GM18858 (cell line): ENCODE measurements around the gene COA8.

Experiments
- ATAC-seq: cut with Tn5 transposase; IDR thresholded peaks from one replicate; pipeline ENCODE4 v1.9.1; 2021; ENCODE audit not compliant: unreplicated experiment

The COA8 gene

DNA sequence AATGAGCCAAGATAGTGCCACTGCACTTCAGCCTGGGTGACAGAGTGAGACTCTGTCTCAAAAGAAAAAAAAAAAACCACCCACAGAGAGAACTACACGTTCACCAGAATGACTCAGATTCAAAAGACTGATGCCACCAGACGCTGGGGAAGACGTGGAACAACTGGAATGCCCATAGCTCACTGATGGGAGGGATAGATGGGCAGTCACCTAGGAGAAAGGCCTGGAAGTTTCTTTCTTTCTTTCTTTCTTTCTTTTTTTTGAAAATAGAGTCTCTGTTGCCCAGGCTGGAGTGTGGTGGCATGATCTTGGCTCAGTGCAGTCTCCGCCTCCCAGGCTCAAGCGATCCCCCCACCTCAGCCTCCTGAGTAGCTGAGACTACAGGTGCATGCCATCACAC, 56.3 kb downstream of the COA8 start:
- no peak for ATAC-seq

DNA sequence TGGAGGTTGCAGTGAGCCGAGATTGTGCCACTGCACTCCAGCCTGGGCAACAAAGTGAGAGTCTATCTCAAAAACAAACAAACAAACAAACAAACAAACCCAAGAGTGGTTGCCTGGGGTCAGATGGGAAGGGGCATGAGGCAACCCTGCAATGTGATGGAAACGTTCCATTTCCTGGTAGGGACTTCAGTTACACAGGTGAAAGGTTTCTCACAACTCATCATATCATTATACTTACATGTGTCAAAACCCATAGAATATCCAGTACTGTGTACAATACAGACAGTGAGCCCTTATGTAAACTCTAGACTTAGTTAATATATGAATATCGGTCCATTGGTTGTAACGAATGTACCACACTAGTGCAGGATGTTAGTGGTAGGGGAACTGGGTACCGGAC, 59.1 kb downstream of the COA8 start:
- no peak for ATAC-seq

DNA sequence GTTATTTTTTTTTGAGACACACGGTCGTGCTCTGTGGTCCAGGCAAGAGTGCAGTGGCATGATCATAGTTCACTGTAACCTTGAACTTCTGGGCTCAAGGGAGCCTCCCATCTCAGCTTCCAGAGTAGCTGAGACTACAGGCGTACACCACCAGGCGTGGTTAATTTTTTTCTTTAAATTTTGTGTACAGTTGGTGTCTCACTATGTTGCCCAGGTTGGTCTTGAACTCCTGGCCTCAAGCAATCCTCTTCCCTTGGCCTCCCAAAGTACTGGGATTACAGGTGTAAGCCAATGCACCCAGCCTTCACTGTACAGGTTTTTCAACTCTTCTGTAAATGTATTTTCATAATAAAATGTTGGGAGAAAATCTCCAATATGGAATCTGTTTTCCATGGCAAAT, 60.5 kb downstream of the COA8 start:
- ATAC-seq = no peak

DNA sequence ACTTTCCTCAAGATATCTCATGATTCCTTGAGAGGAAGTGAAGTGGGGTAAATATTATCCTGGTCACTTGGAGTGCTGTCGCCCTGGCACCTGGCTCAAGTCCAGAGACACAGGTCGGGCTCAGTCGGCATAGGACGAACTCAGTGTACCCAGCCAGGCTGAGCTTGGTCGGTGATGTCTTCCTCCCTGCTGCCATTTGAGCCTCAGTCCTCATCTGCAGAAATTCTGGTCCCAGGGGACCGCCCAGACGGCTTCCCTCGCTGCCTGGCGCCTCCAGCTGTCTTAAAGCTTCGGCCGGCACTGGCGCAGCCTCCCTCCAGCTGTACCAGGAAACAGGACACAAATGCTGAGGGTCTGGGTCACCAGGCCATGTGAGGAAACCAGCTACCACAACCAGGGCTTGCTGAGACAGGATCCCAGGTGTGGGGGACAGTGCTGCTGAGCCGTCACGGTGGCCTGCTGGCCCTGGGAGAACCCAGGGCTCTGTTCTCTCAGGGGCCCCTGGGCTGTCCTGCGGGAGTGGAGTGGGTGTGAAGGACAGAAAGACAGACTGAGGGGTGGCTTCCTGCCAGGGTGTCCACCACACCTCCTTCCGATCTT, 61.2 kb downstream of the COA8 start:
- no peak for ATAC-seq

DNA sequence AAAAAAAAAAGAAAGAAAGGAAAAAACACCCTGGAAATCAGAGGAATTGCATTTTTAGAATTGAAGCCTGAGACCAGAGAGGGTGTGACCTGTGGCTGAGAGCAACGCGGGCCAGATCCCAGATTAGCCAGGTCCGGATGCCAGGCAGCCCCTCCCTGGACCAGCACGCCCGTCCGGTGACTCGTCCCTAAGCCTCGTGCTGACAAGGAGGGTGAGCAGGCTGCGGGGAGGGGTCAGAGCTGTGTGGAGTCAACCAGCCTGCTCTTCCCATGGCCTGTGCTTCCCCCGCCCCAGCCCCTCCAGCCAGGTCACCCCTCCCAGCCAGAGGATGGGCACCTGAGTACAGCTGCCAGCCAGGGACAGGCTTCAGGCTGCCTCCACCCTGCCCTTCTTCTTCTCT, 62.1 kb downstream of the COA8 start:
- ATAC-seq = no peak

DNA sequence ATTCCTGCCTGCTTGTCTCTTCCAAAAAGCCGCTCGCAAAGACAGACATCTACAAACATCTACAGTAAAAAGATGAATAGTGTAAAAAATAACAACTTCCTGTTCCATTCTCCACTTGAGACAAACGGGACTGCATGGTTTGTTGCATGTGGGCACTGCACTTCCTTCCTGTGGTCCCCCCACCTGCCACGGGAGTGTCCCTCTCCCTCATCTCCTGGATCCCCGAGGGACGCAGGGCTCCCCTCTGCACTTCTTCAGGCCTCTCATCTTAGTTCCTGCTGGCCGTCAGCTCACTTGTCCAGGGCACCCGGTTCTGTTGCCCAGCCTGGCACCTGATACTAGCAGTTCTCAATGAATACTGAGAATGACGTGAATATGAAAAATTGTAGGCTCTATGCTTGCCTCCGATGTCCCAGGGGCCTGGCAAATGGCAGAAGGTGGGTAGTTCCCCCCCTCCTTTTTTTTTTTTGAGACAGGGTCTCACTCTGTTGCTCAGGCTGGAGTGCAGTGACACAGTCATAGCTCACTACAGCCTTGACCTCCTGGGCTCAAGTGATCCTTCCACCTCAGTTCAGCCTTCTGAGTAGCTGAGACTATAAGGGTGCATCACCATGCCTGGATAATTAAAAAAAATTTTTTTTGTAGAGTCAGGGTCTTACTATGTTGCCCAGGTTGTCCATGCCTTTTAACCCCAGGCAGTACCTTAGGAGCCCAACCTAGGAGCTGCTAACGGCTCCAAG, 62.8 kb downstream of the COA8 start:
- ATAC-seq = no peak

DNA sequence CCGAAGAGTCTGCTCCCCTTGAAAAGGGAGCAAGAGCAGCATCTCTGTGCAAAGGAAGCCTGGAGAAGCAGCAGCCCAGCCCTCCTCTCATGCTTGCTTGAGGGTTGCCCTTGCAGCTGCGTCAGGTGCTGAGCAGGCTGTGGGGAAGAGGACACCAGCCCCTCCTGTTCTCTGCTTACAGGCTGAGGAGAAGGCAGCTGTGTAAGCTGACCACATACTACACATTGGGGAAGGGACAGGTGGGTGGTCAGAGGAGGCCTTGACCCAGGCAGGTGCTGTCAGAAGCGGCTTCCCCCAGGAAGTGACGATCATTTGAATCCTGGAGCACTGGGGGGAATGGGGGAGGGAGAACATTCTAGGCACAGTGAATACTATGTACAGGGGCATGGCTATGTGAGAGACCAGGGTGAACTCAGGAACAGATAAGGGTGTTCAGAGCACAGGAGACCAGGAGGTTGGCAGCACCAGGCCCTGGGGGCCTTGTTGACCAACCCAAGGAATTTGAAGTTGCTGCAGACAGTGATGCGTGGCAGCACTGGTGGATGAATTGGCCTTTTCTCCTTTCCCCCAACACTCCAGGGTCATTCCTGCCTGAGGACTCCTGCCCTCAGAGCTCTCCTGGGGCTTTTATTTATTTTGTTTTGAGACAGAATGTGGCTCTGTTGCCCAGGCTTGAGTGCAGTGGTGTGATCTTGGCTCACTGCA, 63.5 kb downstream of the COA8 start:
- no peak for ATAC-seq

DNA sequence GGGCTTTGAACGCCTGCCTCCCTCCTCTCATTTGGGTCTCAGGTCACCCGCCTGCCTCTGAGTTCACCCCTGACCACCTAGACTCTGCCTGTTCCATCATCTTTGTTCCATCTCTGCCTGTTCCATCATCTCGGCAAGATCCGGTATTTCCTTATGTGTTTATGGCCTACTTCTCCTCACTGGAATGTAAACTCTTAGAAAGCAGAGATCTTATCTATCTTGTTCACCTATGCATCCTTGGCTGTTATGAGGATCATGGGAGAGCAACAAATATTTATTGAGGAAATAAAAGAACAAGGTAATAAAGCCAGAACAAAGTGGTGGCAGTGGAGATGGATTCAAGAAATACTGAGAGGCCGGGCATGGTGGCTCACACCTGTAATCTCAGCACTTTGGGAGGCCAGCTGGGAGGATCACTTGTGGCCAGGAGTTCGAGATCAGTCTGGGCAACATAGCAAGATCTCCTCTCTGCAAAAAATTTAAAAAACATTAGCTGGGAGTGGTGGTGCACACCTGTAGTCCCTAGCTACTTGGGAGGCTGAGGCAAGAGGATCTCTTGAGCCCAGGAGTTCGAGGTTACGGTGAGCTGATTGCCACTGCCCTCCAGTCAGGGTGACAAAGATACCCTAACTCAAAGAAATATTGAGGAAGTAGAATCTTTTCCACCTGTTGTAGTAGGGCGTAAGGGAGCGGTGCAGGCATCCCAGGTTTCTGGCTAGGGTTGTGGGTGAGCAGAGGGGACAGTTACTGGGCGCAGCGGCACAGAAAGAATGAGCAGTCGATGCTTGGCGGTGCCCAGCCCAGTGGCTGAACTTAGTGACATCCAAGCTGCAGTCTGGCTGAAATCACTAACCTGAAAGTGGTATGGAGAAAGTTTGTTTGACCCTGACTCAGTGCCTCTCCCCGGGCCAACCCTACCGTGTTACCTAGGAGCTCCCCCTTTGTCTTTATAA, 64.6 kb downstream of the COA8 start:
- ATAC-seq = no peak

DNA sequence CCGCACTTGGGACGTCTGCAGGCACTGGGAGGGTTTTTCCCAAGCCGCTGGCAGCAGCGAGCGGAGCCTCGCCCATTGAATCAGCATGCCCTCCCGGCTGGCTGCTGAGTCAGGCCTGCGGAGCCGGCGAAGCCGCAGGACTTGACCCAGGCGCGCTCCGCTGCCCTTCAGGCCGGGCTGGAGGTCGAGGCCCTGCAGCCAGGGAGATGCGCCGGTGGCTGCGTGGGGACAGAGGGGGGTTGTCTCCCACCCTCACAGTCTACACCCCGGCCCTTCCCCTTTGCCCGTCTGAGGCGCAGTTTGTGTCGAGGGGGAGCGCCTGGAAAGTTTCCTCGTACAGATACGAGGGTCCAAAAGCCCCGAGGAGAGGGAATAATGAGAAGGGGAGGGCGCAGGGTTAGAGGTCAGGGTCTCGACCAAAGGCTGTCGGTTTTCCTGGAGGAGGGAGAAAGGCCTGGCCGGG, 65.5 kb downstream of the COA8 start:
- no peak for ATAC-seq

DNA sequence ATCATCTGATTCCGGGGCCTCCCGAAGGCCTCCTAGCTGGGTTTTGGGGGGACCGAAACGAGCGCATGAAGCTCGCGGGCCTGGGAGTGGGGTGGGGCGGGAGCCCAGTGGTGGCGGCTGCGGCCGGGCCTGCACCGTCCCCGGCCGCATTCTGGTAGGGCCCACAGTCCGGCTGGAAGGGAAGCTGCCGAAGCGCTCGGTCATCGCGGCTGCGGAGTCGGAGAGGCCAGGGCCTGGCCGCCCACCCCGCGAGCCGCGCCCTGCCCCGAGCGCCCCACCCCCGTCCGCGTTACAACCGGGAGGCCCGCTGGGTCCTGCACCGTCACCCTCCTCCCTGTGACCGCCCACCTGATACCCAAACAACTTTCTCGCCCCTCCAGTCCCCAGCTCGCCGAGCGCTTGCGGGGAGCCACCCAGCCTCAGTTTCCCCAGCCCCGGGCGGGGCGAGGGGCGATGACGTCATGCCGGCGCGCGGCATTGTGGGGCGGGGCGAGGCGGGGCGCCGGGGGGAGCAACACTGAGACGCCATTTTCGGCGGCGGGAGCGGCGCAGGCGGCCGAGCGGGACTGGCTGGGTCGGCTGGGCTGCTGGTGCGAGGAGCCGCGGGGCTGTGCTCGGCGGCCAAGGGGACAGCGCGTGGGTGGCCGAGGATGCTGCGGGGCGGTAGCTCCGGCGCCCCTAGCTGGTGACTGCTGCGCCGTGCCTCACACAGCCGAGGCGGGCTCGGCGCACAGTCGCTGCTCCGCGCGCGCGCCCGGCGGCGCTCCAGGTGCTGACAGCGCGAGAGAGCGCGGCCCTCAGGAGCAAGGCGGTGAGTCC, 66.1 kb downstream of the COA8 start, which contains the start of gene KLC1:
KLC1 (plus strand) TSS at position 528 of the 819 bp plus-strand sequence. CDS start 25,354 bp downstream, outside the sequence.
- no peak for ATAC-seq

DNA sequence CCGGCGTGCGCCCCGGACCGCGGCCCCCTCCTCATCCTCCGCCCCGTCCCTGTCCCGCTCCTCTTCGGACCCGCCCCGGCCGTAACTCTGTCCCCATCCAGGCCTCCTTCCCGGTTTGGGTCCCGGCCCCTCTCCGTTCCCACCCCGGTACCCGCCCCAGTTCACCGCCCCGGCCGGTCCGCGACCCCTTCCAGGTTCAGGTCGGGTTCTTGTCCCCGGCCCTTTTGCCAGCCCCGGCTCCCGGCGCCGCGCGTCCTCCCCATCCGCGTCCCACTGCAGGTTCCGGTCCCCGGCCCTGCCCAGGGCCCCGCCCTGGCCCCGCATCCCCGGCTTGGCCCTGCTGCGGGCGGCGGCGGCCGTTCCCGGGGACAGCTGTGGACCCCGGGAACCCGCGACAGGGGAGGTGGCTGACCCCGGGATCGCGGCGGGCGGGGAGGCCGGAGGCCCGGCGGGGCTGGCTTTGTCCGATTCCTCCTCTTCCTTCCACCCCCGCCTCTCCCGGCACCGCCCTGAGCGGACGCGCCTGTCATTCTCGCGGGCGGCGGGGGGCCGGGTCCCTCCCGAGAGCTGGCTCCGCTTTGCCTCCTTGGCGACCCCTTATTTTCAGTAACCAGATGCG, 66.9 kb downstream of the COA8 start:
- ATAC-seq = no peak

DNA sequence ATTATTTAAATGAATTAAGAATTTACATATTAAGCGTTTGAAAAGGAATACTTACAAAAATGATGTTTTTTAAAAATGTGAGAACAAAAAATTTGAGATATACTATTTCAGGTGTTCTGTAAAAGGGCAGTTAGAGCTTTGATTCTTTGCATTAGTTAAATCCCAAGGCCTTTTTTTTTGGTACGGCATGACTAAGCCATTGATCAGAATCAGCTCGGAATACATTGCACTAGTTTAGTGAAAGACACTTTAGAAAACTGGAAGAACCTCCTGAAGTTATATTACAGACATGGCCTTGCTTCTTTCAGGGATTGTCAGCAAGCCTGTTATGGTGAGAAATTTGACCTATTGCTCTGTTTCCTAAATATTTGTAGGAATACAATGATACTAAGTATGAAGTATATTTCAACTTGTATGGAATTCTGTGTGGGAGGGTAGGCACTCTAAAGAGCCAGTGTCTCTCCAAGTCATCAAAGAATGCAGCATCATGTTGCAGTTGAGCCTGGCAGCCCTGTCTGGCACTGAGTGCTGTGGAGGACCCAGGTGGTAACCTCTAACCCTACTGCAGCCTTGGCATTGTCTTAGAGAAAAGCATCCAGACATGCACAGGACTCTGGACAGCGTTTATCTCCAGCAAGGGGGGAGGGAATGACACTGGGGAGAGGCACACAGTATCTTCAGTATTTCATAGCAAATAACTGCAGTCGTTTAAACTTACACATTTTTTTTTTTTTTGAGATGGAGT, 67.8 kb downstream of the COA8 start:
- ATAC-seq = no peak

DNA sequence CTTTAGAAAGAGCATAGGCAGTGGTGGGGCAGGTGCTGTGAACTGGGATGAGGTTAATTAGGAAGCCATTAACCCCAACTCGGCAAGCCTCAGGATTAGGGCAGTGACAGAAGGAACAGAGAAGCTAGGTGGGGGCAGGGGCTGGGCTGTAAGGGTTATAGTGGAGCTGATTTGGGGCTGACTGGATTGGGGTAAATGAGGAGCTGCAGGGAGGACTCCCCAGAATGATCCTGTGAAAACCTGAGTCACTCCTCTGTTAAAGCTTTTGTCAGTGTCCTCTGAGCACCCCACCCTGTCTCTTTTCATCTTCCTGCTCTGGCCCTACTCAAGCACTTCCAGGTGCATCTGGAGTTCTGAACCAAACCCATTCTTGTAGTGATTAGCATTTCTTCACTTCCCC, 70.6 kb downstream of the COA8 start:
- ATAC-seq = no peak

DNA sequence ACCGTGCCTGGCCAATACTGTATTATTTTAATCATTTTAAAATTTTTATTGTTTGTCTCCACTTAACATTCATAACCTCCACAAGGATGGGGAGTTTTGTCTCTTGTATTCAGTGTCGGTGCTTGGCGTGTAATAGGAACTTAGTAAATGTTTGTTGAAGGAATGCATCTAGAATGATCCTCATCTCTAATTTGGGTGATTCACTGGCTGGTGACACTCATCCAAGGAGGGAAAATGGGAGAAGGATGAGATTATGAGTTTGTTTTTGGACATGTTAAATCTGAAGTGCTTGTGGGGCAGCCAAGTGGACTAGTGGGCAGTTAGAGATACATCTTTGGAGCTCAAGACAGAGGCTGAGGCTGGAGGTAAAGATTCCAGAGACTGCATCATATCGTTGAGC, 71.4 kb downstream of the COA8 start:
- no peak for ATAC-seq

DNA sequence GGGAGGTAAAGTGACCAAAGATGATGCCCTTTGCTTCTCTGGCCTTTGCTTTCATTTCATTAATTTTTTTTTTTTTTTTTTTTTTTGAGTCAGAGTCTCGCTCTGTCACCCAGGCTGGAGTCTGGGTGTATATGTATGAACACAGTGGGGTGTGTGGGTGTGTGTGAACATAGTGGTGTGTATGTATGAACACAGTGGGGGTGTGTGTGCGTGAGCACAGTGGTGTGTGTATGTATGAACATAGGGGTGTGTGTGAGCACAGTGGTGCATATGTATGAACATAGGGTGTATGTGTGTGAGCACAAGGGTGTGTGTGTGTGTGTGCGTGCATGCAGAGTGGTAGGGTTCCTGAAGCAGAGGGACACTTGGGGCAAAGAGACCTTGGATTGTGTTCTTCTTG, 75.8 kb downstream of the COA8 start:
- ATAC-seq = no peak
